K562 (cell line): Measurements from ENCODE around the gene ORMDL2. TPM values are rescaled to one million over a fixed set of nuclear protein-coding genes. Genes with fewer than 3 reads are reported as not detected.

Source experiments
- CAMTA2 ChIP-seq: fragments of 250-450 bp; sonication (Bioruptor Pico); conservative IDR thresholded peaks from 2 replicates; pipeline ENCODE4 v1.5.1; 2022
- COPS2 ChIP-seq: fragments of 450-650 bp; conservative IDR thresholded peaks from 2 replicates; pipeline ENCODE4 v1.6.1; 2016; ENCODE audit warnings: mild to moderate bottlenecking, moderate library complexity
- CREB3 ChIP-seq: fragments of 450-650 bp; conservative IDR thresholded peaks from 2 replicates; pipeline ENCODE4 v1.6.1; 2016; ENCODE audit warnings: missing genetic modification characterization, low read depth, mild to moderate bottlenecking, missing compliant biosample characterization, moderate library complexity
- DDX20 ChIP-seq: fragments of 450-650 bp; IDR thresholded peaks from 2 replicates; pipeline ENCODE4 v1.6.1; 2016; ENCODE audit warnings: missing genetic modification characterization, low read depth, mild to moderate bottlenecking, missing compliant biosample characterization, moderate library complexity
- DLX4 ChIP-seq: fragments of 250-450 bp; sonication (Bioruptor Pico); IDR thresholded peaks from 2 replicates; pipeline ENCODE4 v1.6.1; 2021; ENCODE audit warnings: mild to moderate bottlenecking
- DPF2 ChIP-seq: fragments of 450-650 bp; IDR thresholded peaks from 2 replicates; pipeline ENCODE4 v1.6.1; 2016
- ELK1 ChIP-seq: sonication (generic); formaldehyde crosslinking; IDR thresholded peaks from 2 replicates; pipeline ENCODE4 v1.8.1; 2022; ENCODE audit warnings: missing genetic modification reagents
- FOXA1 ChIP-seq: fragments of 450-650 bp; IDR thresholded peaks from 2 replicates; pipeline ENCODE4 v1.6.1; 2016; ENCODE audit warnings: mild to moderate bottlenecking, borderline replicate concordance
- FOXM1 ChIP-seq, 2 experiments: fragments of 450-650 bp in 1 of 2; sonication (generic) in 1 of 2; formaldehyde crosslinking in 1 of 2; IDR thresholded peaks; 2 replicates each; pipeline versions ENCODE4 v1.6.1 to v1.9.0; 2017 to 2022; ENCODE audit warnings: low read depth in 2 of 2, mild to moderate bottlenecking in 2 of 2, missing genetic modification reagents in 1 of 2, moderate library complexity in 1 of 2
- FUS ChIP-seq: fragments of 200-400 bp; formaldehyde crosslinking; optimal IDR thresholded peaks from 2 replicates; pipeline ENCODE3; 2017; ENCODE audit warnings: low read depth, low read length
- HSF4 ChIP-seq: fragments of 250-450 bp; sonication (Bioruptor Pico); IDR thresholded peaks from 2 replicates; pipeline ENCODE4 v2.1.2; 2022; ENCODE audit warnings: mild to moderate bottlenecking, moderate library complexity, borderline replicate concordance
- ILK ChIP-seq: fragments of 450-650 bp; IDR thresholded peaks from 2 replicates; pipeline ENCODE4 v1.6.1; 2016; ENCODE audit warnings: missing genetic modification characterization, low read depth, mild to moderate bottlenecking, missing compliant biosample characterization, moderate library complexity, borderline replicate concordance
- IRF2 ChIP-seq: sonication (generic); formaldehyde crosslinking; IDR thresholded peaks from 2 replicates; pipeline ENCODE4 v1.8.1; 2022; ENCODE audit warnings: mild to moderate bottlenecking, missing genetic modification reagents
- NFYB ChIP-seq: IDR thresholded peaks from 2 replicates; pipeline ENCODE4 v1.6.1; 2011; ENCODE audit warnings: mild to moderate bottlenecking, moderate library complexity; ENCODE audit not compliant: insufficient read length; ENCODE audit errors: extremely low read depth
- NONO ChIP-seq, 2 experiments: fragments of 200-400 bp in 1 of 2; fragments of 450-650 bp in 1 of 2; formaldehyde crosslinking in 1 of 2; IDR thresholded peaks; 2 replicates each; pipeline ENCODE4 v1.6.1; 2017; ENCODE audit warnings: low read depth in 2 of 2, mild to moderate bottlenecking in 2 of 2, moderate library complexity in 2 of 2, low read length in 1 of 2
- PYGO2 ChIP-seq: fragments of 450-650 bp; IDR thresholded peaks from 2 replicates; pipeline ENCODE4 v1.6.1; 2016; ENCODE audit warnings: mild to moderate bottlenecking, missing genetic modification characterization, moderate library complexity, missing compliant biosample characterization
- SIN3B ChIP-seq: fragments of 450-650 bp; IDR thresholded peaks from 2 replicates; pipeline ENCODE4 v1.6.1; 2017; ENCODE audit warnings: low read depth, mild to moderate bottlenecking, moderate library complexity
- SRF ChIP-seq, 2 experiments: fragments of 250-450, 450-650 bp in 1 of 2; sonication (Bioruptor Pico) in 1 of 2; sonication (generic) in 1 of 2; formaldehyde crosslinking; IDR thresholded peaks; 2 replicates each; pipeline versions ENCODE4 v1.5.0 to v1.5.1; 2020 to 2022; ENCODE audit warnings: mild to moderate bottlenecking in 1 of 2, missing genetic modification reagents in 1 of 2
- U2AF1 ChIP-seq: fragments of 200-400 bp; formaldehyde crosslinking; optimal IDR thresholded peaks from 2 replicates; pipeline ENCODE3; 2017; ENCODE audit warnings: mild to moderate bottlenecking, low read depth, low read length, moderate library complexity
- ZBTB12 ChIP-seq: fragments of 250-450 bp; sonication (Bioruptor Pico); IDR thresholded peaks from 2 replicates; pipeline ENCODE4 v1.4.0; 2020
- ZKSCAN3 ChIP-seq: fragments of 250-450 bp; sonication (Bioruptor Pico); IDR thresholded peaks from 2 replicates; pipeline ENCODE4 v1.4.0; 2020
- ZKSCAN8 ChIP-seq: fragments of 200-800 bp; sonication (Bioruptor generic); IDR thresholded peaks from 2 replicates; pipeline ENCODE4 v1.6.1; 2016; ENCODE audit warnings: missing genetic modification characterization, missing compliant biosample characterization
- ZNF12 ChIP-seq: sonication (generic); formaldehyde crosslinking; IDR thresholded peaks from 2 replicates; pipeline ENCODE4 v1.4.0; 2020; ENCODE audit warnings: mild to moderate bottlenecking, missing genetic modification reagents
- ZNF146 ChIP-seq: IDR thresholded peaks from one replicate; pipeline ENCODE4 v1.6.1; 2018; ENCODE audit warnings: missing compliant biosample characterization; ENCODE audit not compliant: unreplicated experiment
- ZNF174 ChIP-seq: fragments of 250-450 bp; sonication (Bioruptor Pico); IDR thresholded peaks from 2 replicates; pipeline ENCODE4 v1.4.0; 2020; ENCODE audit warnings: mild to moderate bottlenecking
- ZNF354B ChIP-seq: fragments of 250-450 bp; sonication (Bioruptor Pico); IDR thresholded peaks from 2 replicates; pipeline ENCODE4 v1.4.0; 2020
- polyA plus RNA-seq, 8 experiments: library from polyadenylated mRNA; depleted of rRNA in 4 of 8; stranded (reverse) in 5 of 8; unstranded in 3 of 8; fragments of >200 nt; fragmentation: Nextera tagmentation in 2 of 8; fragmentation: Illumina TruSeq in 1 of 8; extraction: Ambion mirVana in 2 of 8; extraction: Trizol in 1 of 8; gene quantifications; 2 replicates each; pipeline versions ENCODE4 v1.2.1 to v1.2.3, GENCODE V29; 2011 to 2014; ENCODE audit warnings: inconsistent platforms in 1 of 8, missing spikeins in 1 of 8
- total RNA-seq, 7 experiments: library from RNA; depleted of rRNA in 6 of 7; stranded (reverse); fragments of >200 nt in 6 of 7; fragmentation: Illumina TruSeq in 2 of 7; extraction: Trizol in 2 of 7; gene quantifications; 2 replicates each; pipeline versions ENCODE4 v1.2.1 to v1.2.3, GENCODE V29; 2011 to 2021; ENCODE audit warnings: low replicate concordance in 1 of 7

The ORMDL2 gene
- total and polyA plus RNA-seq, 9 of the 15 experiments (the other 6 are each of a cell fraction or from before 2014, with no cell fraction given): 9.9 to 113 (median 34.4) TPM

GRCh38 chr12:55817345-55818139, at the start of gene ORMDL2, which contains the start of gene SARNP (continued):
- TF ChIP-seq NONO (IDR thresholded peaks at IDR 0.05; ENCODE audit: low read depth in 2 of 2, low read length in 1 of 2): no peak
- TF ChIP-seq PYGO2 (tag): no peak
- no peak for TF ChIP-seq DDX20 (tag)
- TF ChIP-seq ILK (tag): no peak
- TF ChIP-seq DLX4 (CRISPR knock-in tag): no peak
- TF ChIP-seq ZNF174 (CRISPR knock-in tag): no peak
- no peak for TF ChIP-seq ZKSCAN8
- no peak for TF ChIP-seq CAMTA2 (CRISPR knock-in tag)
- no peak for TF ChIP-seq IRF2 (CRISPR knock-in tag)
- TF ChIP-seq ZNF354B (CRISPR knock-in tag): no peak
- 0 out of 2 replicates have a peak, but pooled peaks have one; percentile 76 for TF ChIP-seq ZNF12 (CRISPR knock-in tag)
- no peak for TF ChIP-seq U2AF1
- TF ChIP-seq COPS2: no peak
- TF ChIP-seq SIN3B: peak; percentile 58; the same call in 1 of the 2 replicates
- peak; percentile 95 for TF ChIP-seq NFYB
- no peak for TF ChIP-seq FUS
- no peak for TF ChIP-seq FOXA1
- no peak for TF ChIP-seq ZKSCAN3 (CRISPR knock-in tag)
- no peak; the same call in 1 of the 2 replicates for TF ChIP-seq DPF2
- TF ChIP-seq HSF4 (CRISPR knock-in tag): no peak
- peak in 1 of 2 experiments; percentile 69; a peak in 1 of 4 replicates for TF ChIP-seq SRF (CRISPR knock-in tag; IDR thresholded peaks at IDR 0.05)
- no peak for TF ChIP-seq CREB3
- TF ChIP-seq ZBTB12: no peak
- TF ChIP-seq ZNF146 (CRISPR knock-in tag): no peak
- TF ChIP-seq FOXM1 (IDR thresholded peaks at IDR 0.05; ENCODE audit: low read depth): peak; percentile 49; the same call in 1 of the 2 replicates
- TF ChIP-seq FOXM1 (CRISPR knock-in tag; IDR thresholded peaks at IDR 0.05; ENCODE audit: low read depth): no peak
- no peak for TF ChIP-seq ELK1 (CRISPR knock-in tag)
